ENCODE results near the gene SEMA3B.
A peak's percentile ranks its signal among the peaks of the same experiment; 100 is the strongest.

- peak in 1 of 2 donors; percentile 70 for TF ChIP-seq POLR2A (IDR thresholded peaks at IDR 0.05)
- TF ChIP-seq CTCF (IDR thresholded peaks at IDR 0.05), result no peak
These were observed 3.9 kb upstream of the SEMA3B start for GRCh38 chr3:50264964-50265485.
